Activated CD4-positive, alpha-beta T cell treated with anti-CD3 and anti-CD28 coated beads, Interleukin-2, Interleukin-6, amounts not matched to agents 100 ng/mL and 50 ng/mL, durations not matched to agents 16 hours and 8 hours (primary cell): ENCODE data around the gene SLC12A7.

Source experiments
- DNase-seq: peaks from one replicate; pipeline ENCODE4 v3.0.0-alpha.2; 2020

The SLC12A7 gene

GRCh38 chr5:1058988-1059883 is 52.6 kb downstream of the SLC12A7 start:
- DNase-seq = no peak

- DNase-seq = no peak
Observed at GRCh38 chr5:1058083-1058945, 53.5 kb downstream of the SLC12A7 start.

GRCh38 chr5:1057485-1058082 is 54.3 kb downstream of the SLC12A7 start:
- no peak for DNase-seq

- DNase-seq = no peak
Observed at GRCh38 chr5:1056611-1057484, 55.0 kb downstream of the SLC12A7 start.

- no peak for DNase-seq
Observed at GRCh38 chr5:1055896-1056610, 55.8 kb downstream of the SLC12A7 start.

- DNase-seq = no peak
Observed at GRCh38 chr5:1054799-1055775, 56.8 kb downstream of the SLC12A7 start.

- no peak for DNase-seq
Observed at GRCh38 chr5:1054018-1054798, 57.7 kb downstream of the SLC12A7 start.

- no peak for DNase-seq
Observed at GRCh38 chr5:1053391-1054017, 58.4 kb downstream of the SLC12A7 start.

- no peak for DNase-seq
Observed at GRCh38 chr5:1052641-1053390, 59.0 kb downstream of the SLC12A7 start.

- no peak for DNase-seq
Observed at GRCh38 chr5:1052076-1052475, 59.8 kb downstream of the SLC12A7 start.

- DNase-seq = no peak
Observed at GRCh38 chr5:1051366-1051720, 60.5 kb downstream of the SLC12A7 start.

GRCh38 chr5:1050423-1051365 is 61.2 kb downstream of the SLC12A7 start:
- DNase-seq = no peak

- no peak for DNase-seq
Observed at GRCh38 chr5:1048861-1049838, 62.7 kb downstream of the SLC12A7 start.

- DNase-seq = no peak
Observed at GRCh38 chr5:1048162-1048721, 63.6 kb downstream of the SLC12A7 start.

GRCh38 chr5:1047332-1047965 is 64.4 kb downstream of the SLC12A7 start:
- no peak for DNase-seq
